CD4-positive, alpha-beta memory T cell (primary cell): Measurements from ENCODE around the gene USP54. TPM values are rescaled to one million over a fixed set of nuclear protein-coding genes. Genes with fewer than 3 reads are reported as not detected.
A peak's percentile ranks its signal among the peaks of the same experiment; 100 is the strongest.

Source experiments
- CTCF ChIA-PET: fragments of 350-600 bp; sonication (Branson Sonifier 250); formaldehyde crosslinking; loops from one replicate; lab custom pipeline; 2021; ENCODE audit warnings: inconsistent platforms; ENCODE audit not compliant: partially characterized antibody; lab: Charles Lee
- POLR2A ChIA-PET: fragments of 350-600 bp; sonication (Branson Sonifier 250); formaldehyde crosslinking; loops from one replicate; lab custom pipeline; 2021; ENCODE audit not compliant: partially characterized antibody; lab: Charles Lee
- DNase-seq, 5 donors: peaks; one replicate each; pipeline versions ENCODE4 v3.0.0 to v3.0.0-alpha.2; 2020 to 2022; ENCODE audit warnings: mixed read lengths in 1 of 5
- H3K27ac ChIP-seq: one replicate; pipeline ENCODE4 v1.7.0; 2013; ENCODE audit warnings: low read depth, low read length
- H3K27me3 ChIP-seq: 2 replicates; pipeline ENCODE4 v1.7.0; 2013; ENCODE audit warnings: mild to moderate bottlenecking, low read length, moderate library complexity; ENCODE audit not compliant: insufficient read depth
- H3K36me3 ChIP-seq: 2 replicates; pipeline ENCODE4 v1.7.0; 2013; ENCODE audit warnings: mild to moderate bottlenecking, low read length, moderate library complexity; ENCODE audit not compliant: insufficient read depth
- H3K4me1 ChIP-seq: 2 replicates; pipeline ENCODE4 v1.7.0; 2013; ENCODE audit warnings: mild to moderate bottlenecking, low read length, moderate library complexity; ENCODE audit not compliant: insufficient read depth
- H3K4me3 ChIP-seq, 2 donors: one replicate each; pipeline ENCODE4 v1.7.0; 2013; ENCODE audit warnings: low read length in 2 of 2, mild to moderate bottlenecking in 1 of 2
- H3K9me3 ChIP-seq, 2 donors: one replicate each; pipeline ENCODE4 v1.7.0; 2013; ENCODE audit warnings: low read length in 2 of 2, control low read depth in 1 of 2; ENCODE audit not compliant: control insufficient read depth in 1 of 2
- H3K27ac Mint-ChIP-seq, 7 donors: one replicate each; pipeline ENCODE4 v1.8.0; 2020 to 2021; ENCODE audit warnings: mixed read lengths in 7 of 7, mild to moderate bottlenecking in 6 of 7, inconsistent platforms in 3 of 7, moderate library complexity in 3 of 7
- H3K27me3 Mint-ChIP-seq, 2 donors: one replicate each; pipeline ENCODE4 v1.8.0; 2020 to 2021; ENCODE audit warnings: mixed read lengths in 2 of 2
- H3K36me3 Mint-ChIP-seq, 2 donors: one replicate each; pipeline ENCODE4 v1.8.0; 2020 to 2021; ENCODE audit warnings: mixed read lengths in 2 of 2, inconsistent platforms in 1 of 2, mild to moderate bottlenecking in 1 of 2
- H3K4me1 Mint-ChIP-seq, 4 donors: one replicate each; pipeline ENCODE4 v1.8.0; 2020 to 2021; ENCODE audit warnings: mixed read lengths in 4 of 4, mild to moderate bottlenecking in 1 of 4
- H3K4me3 Mint-ChIP-seq, 8 donors: one replicate each; pipeline ENCODE4 v1.8.0; 2020 to 2021; ENCODE audit warnings: mixed read lengths in 8 of 8, mild to moderate bottlenecking in 7 of 8, moderate library complexity in 6 of 8, inconsistent platforms in 3 of 8
- H3K9me3 Mint-ChIP-seq, 8 donors: one replicate each; pipeline ENCODE4 v1.8.0; 2020 to 2021; ENCODE audit warnings: mixed read lengths in 8 of 8, mild to moderate bottlenecking in 5 of 8, inconsistent platforms in 3 of 8, moderate library complexity in 1 of 8
- intact Hi-C: fragments of 100-400 bp; cut with micrococcal nuclease; formaldehyde crosslinking; loops from one replicate; pipeline ENCODE4 v1.15.1; 2023
- polyA plus RNA-seq, 2 donors: library from polyadenylated mRNA; unstranded; fragments of 300-500 nt; fragmentation: Illumina TruSeq; gene quantifications; one replicate each; pipeline ENCODE4 v1.2.3, GENCODE V29; 2021
- total RNA-seq, 2 experiments: library from RNA; stranded (reverse); gene quantifications; one replicate each; pipeline ENCODE4 v1.2.3, GENCODE V29; 2021

Gene USP54
- total and polyA plus RNA-seq, 4 experiments from 2014 or later = 0.04 to 7.6 (median 4.4) TPM

GRCh38 chr10:73614720-73615119 lies 23.6 kb upstream of the USP54 start:
- Histone ChIP-seq H3K27ac (no peak overlapping the region), H3K9me3 (no peaks in the 10 kb centered on the region), H3K4me3 (no peak overlapping the region), H3K4me1 (no peaks in the 10 kb centered on the region), H3K27me3 (no peaks in the 10 kb centered on the region), H3K36me3 (no peaks in the 10 kb centered on the region)
- intact Hi-C loops = no loop called here
- peak overlapping the region in 1 of 7 donors; percentile 10 for H3K27ac Mint-ChIP-seq
- H3K27me3 Mint-ChIP-seq = no peaks in the 10 kb centered on the region
- ChIA-PET CTCF (interaction anchor here (2.3 kb wide), 1 partner anchor 29 kb away, joined by 9 read pairs; no protein-coding TSS in a partner anchor), POLR2A (no interaction called here)
- H3K4me3 Mint-ChIP-seq = no peak overlapping the region
- no peaks in the 10 kb centered on the region for H3K4me1 Mint-ChIP-seq
- H3K9me3 Mint-ChIP-seq = no peaks in the 10 kb centered on the region
- DNase-seq = no peak
- no peaks in the 10 kb centered on the region for H3K36me3 Mint-ChIP-seq

DNA sequence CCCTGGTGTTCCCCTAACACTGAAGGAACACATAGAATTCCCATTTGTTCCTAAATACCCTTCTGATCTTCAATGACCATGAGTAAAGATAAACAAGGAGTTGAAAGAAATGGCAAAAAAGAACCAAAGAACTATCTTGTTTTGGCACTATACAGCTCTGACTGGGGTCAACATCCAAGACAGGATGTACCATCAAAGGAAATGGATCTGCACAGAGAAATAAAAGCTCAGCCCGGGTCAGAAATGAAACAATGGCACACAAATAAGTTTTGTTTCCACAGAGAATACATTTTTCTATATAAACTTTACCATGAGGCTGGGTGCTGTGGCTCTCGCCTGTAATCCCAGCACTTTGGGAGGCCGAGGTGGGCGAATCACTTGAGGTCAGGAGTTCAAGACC lies 18.0 kb upstream of the USP54 start:
- H3K9me3 ChIP-seq = no peaks in the 10 kb centered on the region
- H3K4me3 ChIP-seq = no peak overlapping the region
- H3K27me3 ChIP-seq = no peaks in the 10 kb centered on the region
- H3K4me1 ChIP-seq = no peaks in the 10 kb centered on the region
- POLR2A ChIA-PET = no interaction called here
- intact Hi-C loops = no loop called here
- H3K27ac ChIP-seq = no peak overlapping the region
- no peak overlapping the region for H3K27ac Mint-ChIP-seq
- CTCF ChIA-PET = no interaction called here
- H3K4me1 Mint-ChIP-seq = no peaks in the 10 kb centered on the region
- H3K4me3 Mint-ChIP-seq = no peak overlapping the region
- H3K36me3 ChIP-seq = no peaks in the 10 kb centered on the region
- H3K9me3 Mint-ChIP-seq = peaks cover 0 to 1% (median 0%) of the 10 kb centered on the region in 8 donors
- no peak for DNase-seq
- H3K27me3 Mint-ChIP-seq = no peaks in the 10 kb centered on the region
- no peaks in the 10 kb centered on the region for H3K36me3 Mint-ChIP-seq

- H3K27ac ChIP-seq = no peak overlapping the region
- DNase-seq = no peak
- no peaks in the 10 kb centered on the region for H3K27me3 ChIP-seq
- ChIA-PET POLR2A (interaction anchor here (0.6 to 1.1 kb wide), 2 partner anchors 15 to 24 kb away, joined by 3 to 5 read pairs; no protein-coding TSS in a partner anchor), CTCF (interaction anchor here (1.1 to 1.4 kb wide), 3 partner anchors 9 to 72 kb away, joined by 4 to 5 read pairs (median 4); no protein-coding TSS in a partner anchor)
- Mint-ChIP-seq H3K4me1 (no peaks in the 10 kb centered on the region), H3K4me3 (no peak overlapping the region), H3K27ac (no peak overlapping the region), H3K9me3 (peaks cover 0 to 1% (median 0%) of the 10 kb centered on the region in 8 donors), H3K27me3 (no peaks in the 10 kb centered on the region), H3K36me3 (no peaks in the 10 kb centered on the region)
- no peaks in the 10 kb centered on the region for H3K4me1 ChIP-seq
- intact Hi-C loops = no loop called here
- H3K36me3 ChIP-seq = no peaks in the 10 kb centered on the region
- no peak overlapping the region for H3K4me3 ChIP-seq
- H3K9me3 ChIP-seq = no peaks in the 10 kb centered on the region
Observed at GRCh38 chr10:73601486-73601921, 10.4 kb upstream of the USP54 start.

DNA sequence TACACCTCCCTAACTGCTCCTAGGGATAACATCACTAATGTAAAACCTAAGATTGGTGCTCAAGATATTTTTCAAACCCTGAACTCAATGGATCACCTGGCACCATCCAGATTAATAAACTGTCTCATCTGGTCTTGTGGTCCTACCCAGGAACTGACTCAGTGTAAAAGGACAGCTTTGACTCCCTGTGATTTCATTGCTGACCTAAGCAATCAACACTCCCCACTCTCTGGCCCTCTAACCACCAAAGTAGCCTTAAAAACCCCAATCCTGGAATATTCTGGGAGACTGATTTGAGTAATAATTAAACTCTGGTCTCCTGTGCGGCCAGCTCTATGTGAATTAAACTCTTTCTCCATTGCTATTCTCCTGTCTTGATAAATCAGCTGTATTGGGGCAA lies 6.2 kb upstream of the USP54 start:
- DNase-seq = no peak
- Histone ChIP-seq H3K9me3 (no peaks in the 10 kb centered on the region), H3K4me1 (peaks cover under 1% of the 10 kb centered on the region), H3K27me3 (no peaks in the 10 kb centered on the region), H3K36me3 (no peaks in the 10 kb centered on the region), H3K4me3 (no peak overlapping the region), H3K27ac (no peak overlapping the region)
- Mint-ChIP-seq H3K4me1 (peaks cover 0 to 6% (median 4%) of the 10 kb centered on the region in 4 donors), H3K4me3 (no peak overlapping the region), H3K27me3 (no peaks in the 10 kb centered on the region), H3K9me3 (no peaks in the 10 kb centered on the region), H3K36me3 (no peaks in the 10 kb centered on the region), H3K27ac (no peak overlapping the region)
- intact Hi-C loops = no loop called here
- ChIA-PET CTCF (no interaction called here), POLR2A (no interaction called here)

DNA sequence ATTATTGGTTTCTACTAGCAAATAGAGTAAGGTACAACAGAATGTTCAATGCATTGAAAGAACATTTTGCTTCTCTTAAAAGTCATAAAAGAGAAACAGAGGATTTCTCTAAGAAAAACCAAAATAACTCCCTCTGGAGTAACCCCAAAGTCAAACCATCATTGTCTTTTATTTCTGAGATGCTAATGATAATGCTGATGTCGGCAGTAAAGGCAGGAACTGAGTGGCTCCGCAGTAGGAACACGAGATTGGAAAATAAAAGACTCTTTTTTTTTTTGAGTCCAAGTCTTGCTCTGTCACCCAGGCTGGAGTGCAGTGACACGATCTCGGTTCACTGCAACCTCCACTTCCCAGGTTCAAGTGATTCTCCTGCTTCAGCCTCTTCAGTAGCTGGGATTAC lies 2.7 kb upstream of the USP54 start:
- H3K4me3 ChIP-seq = no peak overlapping the region
- no peaks in the 10 kb centered on the region for H3K9me3 Mint-ChIP-seq
- H3K4me3 Mint-ChIP-seq = no peak overlapping the region
- POLR2A ChIA-PET = no interaction called here
- intact Hi-C loops = no loop called here
- no peak overlapping the region for H3K27ac Mint-ChIP-seq
- no peaks in the 10 kb centered on the region for H3K27me3 ChIP-seq
- H3K27ac ChIP-seq = no peak overlapping the region
- no peak for DNase-seq
- CTCF ChIA-PET = interaction anchor here (0.7 kb wide), 1 partner anchor 50 kb away, joined by 3 read pairs; no protein-coding TSS in a partner anchor
- H3K4me1 ChIP-seq = peaks cover 21% of the 10 kb centered on the region
- peaks cover 11 to 28% (median 16%) of the 10 kb centered on the region in 4 donors for H3K4me1 Mint-ChIP-seq
- H3K9me3 ChIP-seq = no peaks in the 10 kb centered on the region
- no peaks in the 10 kb centered on the region for H3K36me3 ChIP-seq
- H3K27me3 Mint-ChIP-seq = no peaks in the 10 kb centered on the region
- H3K36me3 Mint-ChIP-seq = no peaks in the 10 kb centered on the region

DNA sequence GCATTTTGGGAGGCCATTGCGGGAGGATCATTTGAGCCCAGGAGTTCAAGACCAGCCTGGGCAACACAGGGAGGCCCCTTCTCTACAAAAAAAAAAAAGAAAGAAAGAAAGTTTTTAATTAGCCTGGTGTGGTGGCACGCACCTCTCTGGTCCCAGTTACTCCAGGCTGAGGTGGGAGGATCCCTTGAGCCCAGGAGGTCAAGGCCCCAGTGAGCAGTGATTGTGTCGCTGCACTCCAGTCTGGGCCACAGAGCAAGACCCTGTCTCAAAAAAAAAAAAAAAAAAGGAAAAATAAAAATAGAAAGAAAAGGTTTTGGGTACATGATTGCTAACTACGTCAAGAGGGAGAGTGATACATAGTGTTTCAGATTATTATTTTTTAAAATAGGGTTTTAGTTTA lies 2.0 kb upstream of the USP54 start:
- no peak for DNase-seq
- Histone ChIP-seq H3K4me3 (no peak overlapping the region), H3K27me3 (no peaks in the 10 kb centered on the region), H3K36me3 (no peaks in the 10 kb centered on the region), H3K9me3 (no peaks in the 10 kb centered on the region), H3K4me1 (peaks cover 21% of the 10 kb centered on the region), H3K27ac (no peak overlapping the region)
- H3K9me3 Mint-ChIP-seq = no peaks in the 10 kb centered on the region
- H3K4me1 Mint-ChIP-seq = peaks cover 11 to 28% (median 16%) of the 10 kb centered on the region in 4 donors
- no peak overlapping the region for H3K27ac Mint-ChIP-seq
- no peaks in the 10 kb centered on the region for H3K36me3 Mint-ChIP-seq
- ChIA-PET CTCF (no interaction called here), POLR2A (no interaction called here)
- intact Hi-C loops = no loop called here
- H3K4me3 Mint-ChIP-seq = peak overlapping the region in 1 of 8 donors; percentile 10
- H3K27me3 Mint-ChIP-seq = no peaks in the 10 kb centered on the region

DNA sequence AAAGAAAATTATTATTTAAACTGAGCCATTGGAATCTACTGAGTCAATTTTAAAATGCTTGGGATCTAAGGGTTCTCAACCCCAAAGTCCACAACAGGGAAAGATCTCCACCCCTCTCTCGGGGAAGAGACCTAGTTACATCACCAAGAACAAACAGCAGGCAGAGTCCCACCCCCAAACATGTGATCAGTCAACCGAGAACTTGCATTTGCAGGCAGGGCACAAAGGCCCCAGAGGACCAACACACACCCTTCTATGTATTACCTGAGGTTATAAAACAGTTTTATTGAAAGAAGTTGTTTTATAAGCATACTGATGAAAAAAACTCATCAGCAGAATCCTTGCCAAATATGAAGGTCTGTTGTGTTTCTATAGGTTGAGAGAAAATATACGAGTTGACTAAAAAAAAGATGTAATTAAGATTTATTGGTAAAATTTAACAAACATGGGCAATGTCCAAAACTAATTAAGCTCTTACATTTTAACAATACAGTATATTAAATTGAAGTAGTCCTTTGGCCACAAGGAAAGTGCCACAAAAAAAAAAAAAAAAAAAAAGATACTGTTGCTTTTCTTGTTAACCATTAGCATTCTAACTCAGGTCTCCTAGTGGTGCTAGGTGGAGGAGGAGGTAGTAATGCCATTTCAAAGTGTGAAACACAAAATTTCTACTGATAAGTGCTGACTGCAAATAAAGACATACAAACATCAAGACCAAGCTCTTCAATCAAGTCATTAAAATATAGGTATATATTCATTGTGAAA lies 975 bp upstream of the USP54 start:
- Mint-ChIP-seq H3K27ac (peak overlapping the region; percentile 24 to 86 (median 74)), H3K4me1 (peaks cover 11 to 28% (median 16%) of the 10 kb centered on the region in 4 donors)
- no peak overlapping the region for H3K27ac ChIP-seq

More for the DNA sequence above, 975 bp upstream of the USP54 start:
- H3K4me3 Mint-ChIP-seq = peak overlapping the region in 7 of 8 donors; percentile 68 to 79 (median 76)
- H3K27me3 Mint-ChIP-seq = no peaks in the 10 kb centered on the region
- peaks cover 21% of the 10 kb centered on the region for H3K4me1 ChIP-seq
- no peaks in the 10 kb centered on the region for H3K9me3 ChIP-seq
- H3K9me3 Mint-ChIP-seq = no peaks in the 10 kb centered on the region
- DNase-seq = peak in 2 of 5 donors; percentile 10 to 12
- H3K27me3 ChIP-seq = no peaks in the 10 kb centered on the region
- H3K36me3 ChIP-seq = no peaks in the 10 kb centered on the region
- POLR2A ChIA-PET = interaction anchor here (1.1 to 1.5 kb wide), 2 partner anchors 34 to 96 kb away, joined by 4 to 8 read pairs; partner anchors contain the start of gene PPP3CB
- no peaks in the 10 kb centered on the region for H3K36me3 Mint-ChIP-seq
- peak overlapping the region in 1 of 2 donors; percentile 8 for H3K4me3 ChIP-seq
- intact Hi-C loops = no loop called here
- CTCF ChIA-PET = no interaction called here
